Sigmoid colon (tissue), 4 donors: Measurements from ENCODE around the gene USH2A.

ENCODE experiments used
- CTCF ChIP-seq, 4 experiments: fragments of 450-650 bp in 3 of 4; fragments of 200-600 bp in 1 of 4; IDR thresholded peaks; one replicate each; pipeline ENCODE4 v1.5.1; 2016 to 2019; ENCODE audit warnings: antibody characterized with exemption in 4 of 4, mild to moderate bottlenecking in 3 of 4, moderate library complexity in 2 of 4
- EP300 ChIP-seq, 4 donors: sonication (generic); formaldehyde crosslinking; IDR thresholded peaks; one replicate each; pipeline ENCODE4 v1.6.1; 2017; ENCODE audit warnings: antibody characterized with exemption in 4 of 4
- POLR2AphosphoS5 ChIP-seq, 4 donors: sonication (generic); formaldehyde crosslinking; IDR thresholded peaks; one replicate each; pipeline ENCODE4 v1.6.1; 2017; ENCODE audit warnings: antibody characterized with exemption in 4 of 4

GRCh38 chr1:216071262-216071661 is 352.0 kb downstream of the USH2A start:
- no peak for TF ChIP-seq CTCF (IDR thresholded peaks at IDR 0.05)
- TF ChIP-seq EP300 (IDR thresholded peaks at IDR 0.05): no peak
- no peak for TF ChIP-seq POLR2AphosphoS5 (IDR thresholded peaks at IDR 0.05)
